GM12872 (cell line): ENCODE results near the gene IL2RA.

Experiments
- TF ChIP-seq, protein P1 (sequence below): IDR thresholded peaks from 3 replicates; pipeline ENCODE4 v1.5.1; 2011; ENCODE audit warnings: low read depth, mild to moderate bottlenecking, low read length, moderate library complexity; ENCODE audit not compliant: insufficient read depth

The IL2RA gene

GRCh38 chr10:6059506-6059905 is 2.7 kb downstream of the IL2RA start:
- TF ChIP-seq, protein P1, sequence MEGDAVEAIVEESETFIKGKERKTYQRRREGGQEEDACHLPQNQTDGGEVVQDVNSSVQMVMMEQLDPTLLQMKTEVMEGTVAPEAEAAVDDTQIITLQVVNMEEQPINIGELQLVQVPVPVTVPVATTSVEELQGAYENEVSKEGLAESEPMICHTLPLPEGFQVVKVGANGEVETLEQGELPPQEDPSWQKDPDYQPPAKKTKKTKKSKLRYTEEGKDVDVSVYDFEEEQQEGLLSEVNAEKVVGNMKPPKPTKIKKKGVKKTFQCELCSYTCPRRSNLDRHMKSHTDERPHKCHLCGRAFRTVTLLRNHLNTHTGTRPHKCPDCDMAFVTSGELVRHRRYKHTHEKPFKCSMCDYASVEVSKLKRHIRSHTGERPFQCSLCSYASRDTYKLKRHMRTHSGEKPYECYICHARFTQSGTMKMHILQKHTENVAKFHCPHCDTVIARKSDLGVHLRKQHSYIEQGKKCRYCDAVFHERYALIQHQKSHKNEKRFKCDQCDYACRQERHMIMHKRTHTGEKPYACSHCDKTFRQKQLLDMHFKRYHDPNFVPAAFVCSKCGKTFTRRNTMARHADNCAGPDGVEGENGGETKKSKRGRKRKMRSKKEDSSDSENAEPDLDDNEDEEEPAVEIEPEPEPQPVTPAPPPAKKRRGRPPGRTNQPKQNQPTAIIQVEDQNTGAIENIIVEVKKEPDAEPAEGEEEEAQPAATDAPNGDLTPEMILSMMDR, result no peak

DNA sequence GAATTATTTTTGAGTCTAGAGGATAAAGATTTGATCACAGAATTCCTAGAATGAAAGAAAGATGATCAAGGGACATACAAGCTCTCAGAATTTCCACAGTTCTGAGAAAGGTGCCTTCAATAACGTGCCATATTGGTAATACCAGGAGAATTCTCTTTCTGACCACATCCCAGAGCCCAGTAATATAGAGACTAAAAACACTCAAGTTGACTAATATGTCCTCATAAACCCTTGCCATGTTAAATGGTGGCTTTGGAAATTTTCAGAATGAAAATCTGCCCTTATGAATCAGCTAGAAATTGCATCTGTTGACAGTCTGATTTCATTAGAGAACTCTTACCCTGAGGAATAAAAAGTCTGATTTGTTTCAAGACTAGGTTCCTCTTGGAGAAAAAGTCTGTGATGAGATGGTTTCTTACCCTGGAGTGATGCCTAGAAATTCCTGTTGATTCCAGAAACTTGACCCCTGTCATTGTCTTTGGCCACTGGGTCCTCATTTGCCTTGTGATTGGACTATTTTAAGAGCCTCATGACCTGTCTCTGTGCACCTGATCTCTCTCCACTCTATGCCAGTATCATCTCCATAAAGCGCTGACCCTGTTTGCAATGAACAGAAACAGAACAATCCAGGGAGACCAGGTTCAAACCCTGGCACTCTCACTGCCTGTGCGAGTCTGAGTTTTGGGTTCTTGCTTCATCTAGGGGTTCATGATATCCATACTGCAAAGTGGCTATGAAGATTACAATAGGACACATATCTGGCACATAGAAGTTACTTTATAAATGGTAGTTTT is 3.3 kb downstream of the IL2RA start:
- TF ChIP-seq, protein P1, result no peak

DNA sequence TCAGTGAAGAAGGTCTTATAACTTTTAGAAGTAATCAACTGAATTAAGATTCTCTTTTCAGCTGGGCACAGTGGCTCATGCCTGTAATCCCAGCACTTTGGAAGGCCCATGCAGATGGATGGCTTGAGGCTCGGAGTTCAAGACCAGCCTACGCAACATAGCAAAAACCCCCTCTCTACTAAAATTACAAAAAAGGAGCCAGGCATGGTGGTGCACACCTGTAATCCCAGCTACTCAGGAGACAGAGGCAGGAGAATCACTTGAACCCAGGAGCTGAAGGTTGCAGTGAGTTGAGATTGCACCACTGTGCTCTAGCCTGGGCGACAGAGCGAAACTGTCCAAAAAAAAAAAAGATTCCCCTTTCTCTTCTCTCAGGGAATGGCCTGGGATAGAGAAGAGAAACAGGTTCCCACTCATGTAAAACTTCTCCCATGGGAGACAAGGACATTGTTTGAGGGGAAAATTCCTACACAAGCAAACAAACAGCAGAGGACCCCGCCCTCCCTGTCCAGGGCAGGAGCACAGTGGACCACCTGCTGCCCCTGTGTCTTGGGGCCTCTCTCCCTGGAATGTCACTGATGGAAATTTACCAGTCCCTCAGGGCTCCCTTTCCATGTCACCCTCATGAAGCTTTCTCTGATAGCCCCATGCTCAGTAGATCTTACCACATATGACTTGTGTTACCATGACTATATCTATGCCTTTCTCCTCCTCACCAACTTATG is 5.6 kb downstream of the IL2RA start:
- TF ChIP-seq, protein P1, result no peak

DNA sequence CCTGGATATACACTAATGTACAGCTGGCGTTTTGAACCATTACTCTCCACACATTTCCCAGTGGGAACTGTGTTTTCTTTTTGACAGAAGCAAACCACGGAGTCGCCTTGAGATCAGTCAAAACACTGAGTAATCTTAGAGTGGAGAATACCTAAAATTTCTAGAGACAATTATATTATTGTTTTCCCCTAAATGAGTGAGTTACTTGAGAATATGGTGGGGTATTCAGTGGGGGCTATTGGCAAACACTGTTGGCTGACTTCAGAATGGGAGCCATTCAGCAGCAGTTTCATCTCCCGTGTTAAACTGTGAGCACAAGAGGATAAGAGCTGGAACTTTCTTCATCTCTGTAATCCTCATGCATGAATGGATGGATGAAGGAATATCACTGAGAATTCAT is 6.2 kb downstream of the IL2RA start:
- TF ChIP-seq, protein P1, result no peak

- TF ChIP-seq, protein P1, result no peak
Measured at GRCh38 chr10:6054884-6055283, 7.3 kb downstream of the IL2RA start.

DNA sequence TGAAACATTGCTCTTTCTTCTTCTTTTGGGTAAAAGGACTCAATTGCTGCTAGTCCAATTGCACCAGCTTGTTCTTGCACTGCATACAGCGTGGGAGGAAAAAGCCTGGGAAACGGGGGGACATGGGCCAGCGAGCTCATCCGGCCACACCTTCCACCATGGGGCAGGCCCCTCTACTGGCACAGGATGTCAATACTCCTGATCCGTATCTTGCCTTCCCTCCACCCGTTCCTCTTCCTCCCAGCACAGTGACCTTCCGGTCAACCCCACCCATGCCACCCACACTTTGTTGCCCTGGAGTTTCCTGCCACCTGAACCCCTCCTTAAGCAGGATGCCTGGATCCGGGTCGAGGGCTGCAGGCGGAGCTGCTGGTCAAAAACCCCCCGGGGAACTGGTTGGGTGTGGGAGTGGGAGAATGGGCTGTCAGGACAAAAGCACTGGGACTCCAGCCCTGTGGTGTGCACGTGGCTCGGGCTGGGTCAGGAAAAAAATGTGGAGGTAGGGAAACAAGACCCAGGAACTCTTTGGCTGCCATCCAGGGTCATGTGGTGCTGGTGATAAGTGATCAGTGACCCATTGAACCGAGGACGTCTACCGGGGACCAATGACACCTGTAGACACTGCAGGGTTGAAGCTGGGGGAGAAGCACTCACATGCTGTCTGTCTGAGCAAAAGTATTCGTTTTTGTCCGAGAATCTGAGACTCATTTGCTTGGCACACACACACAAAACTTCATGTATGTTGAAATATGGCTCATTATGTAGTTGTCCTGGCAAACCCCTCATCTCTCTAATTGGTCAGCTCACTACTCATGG is 8.1 kb downstream of the IL2RA start:
- TF ChIP-seq, protein P1, result no peak

DNA sequence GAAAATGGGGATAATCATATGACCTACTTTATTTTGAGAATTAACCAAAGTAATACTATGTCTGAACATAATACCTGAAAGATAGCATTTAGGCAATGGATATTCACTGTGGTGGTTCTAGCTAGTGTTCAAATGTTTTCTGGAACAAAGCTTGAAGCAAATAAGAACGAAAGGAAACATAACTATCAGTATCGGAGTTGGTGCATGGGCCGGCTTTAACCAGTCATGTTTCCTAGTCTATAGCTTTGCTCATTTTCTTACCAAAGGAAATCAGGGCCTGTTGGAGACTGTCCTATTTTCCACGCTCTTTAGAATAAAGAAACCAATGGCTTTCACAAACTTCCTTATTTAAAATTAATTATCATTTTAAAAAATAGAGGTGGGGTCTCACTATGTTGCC is 8.9 kb downstream of the IL2RA start:
- TF ChIP-seq, protein P1, result no peak
